ENCODE data around the gene DOCK1.

GRCh38 chr10:127017541-127018297 lies 112.5 kb downstream of the DOCK1 start:
- no peak for TF ChIP-seq POLR2A (IDR thresholded peaks at IDR 0.05; ENCODE audit: extremely low read depth, insufficient read length)
- TF ChIP-seq MAX (IDR thresholded peaks at IDR 0.05; ENCODE audit: low read depth, low read length) = no peak
- no peak for TF ChIP-seq CTCF (IDR thresholded peaks at IDR 0.05; ENCODE audit: low read depth, low read length)

All from NB4 (cell line).